ENCODE measurements around the gene STATH. TPM values are rescaled to one million over a fixed set of nuclear protein-coding genes. Genes with fewer than 3 reads are reported as not detected.
"Not testable (repeated sequence)": the region's sequence is repeated elsewhere in the genome, so short reads cannot be mapped to it uniquely, and the experiment has no call there.

The STATH gene
- total RNA-seq, 4 donors from 2014 or later, result not detected

GRCh38 chr4:70041652-70042286 lies 46.0 kb downstream of the STATH start:
- no peak for DNase-seq
- in situ Hi-C loops (cut with MboI; ENCODE audit: low pct_ligation_motif_present in 1 of 4, low pct_unique_long_range_greater_than_20kb in 1 of 4, low sequenced_read_pairs in 3 of 4) (no loop called here), intact Hi-C loops (cut with DNase I; ENCODE audit: low total_unique reads) (no loop called here)
- no peaks in the 10 kb centered on the region for H3K36me3 ChIP-seq
- H3K9me3 ChIP-seq, result no peaks in the 10 kb centered on the region
- no peak overlapping the region for H3K4me3 ChIP-seq
- H3K27me3 ChIP-seq, result no peaks in the 10 kb centered on the region
- no peak overlapping the region for H3K27ac ChIP-seq
- WGBS, 2 donors (ENCODE audit: low coverage in 1 of 2), result 85% methylated on average over 7 of the region's 7 CpGs; no CpG with 5 or more reads in 1 of the 2 donors
- TF ChIP-seq POLR2AphosphoS5 (IDR thresholded peaks at IDR 0.05) (no peak), CTCF (IDR thresholded peaks at IDR 0.05) (no peak), POLR2A (IDR thresholded peaks at IDR 0.05) (no peak), EP300 (IDR thresholded peaks at IDR 0.05; ENCODE audit: low read depth) (no peak)
- H3K4me1 ChIP-seq, result no peaks in the 10 kb centered on the region

- intact Hi-C loops (cut with DNase I; ENCODE audit: low total_unique reads); in situ Hi-C loops (cut with MboI; ENCODE audit: low pct_ligation_motif_present in 1 of 4, low pct_unique_long_range_greater_than_20kb in 1 of 4, low sequenced_read_pairs in 3 of 4); H3K27ac ChIP-seq; H3K4me3 ChIP-seq; DNase-seq; H3K36me3 ChIP-seq; H3K4me1 ChIP-seq; H3K9me3 ChIP-seq; H3K27me3 ChIP-seq: not testable (repeated sequence)
- 71 to 84% methylated on average over 4 to 6 of the region's 6 CpGs for WGBS, 2 donors (ENCODE audit: low coverage in 1 of 2)
Observed at GRCh38 chr4:70050138-70050537, 54.4 kb downstream of the STATH start, which contains the start of gene HTN1. HTN1 (plus strand) TSS chr4:70050438; CDS start chr4:70053077, 2,639 bp downstream.

Other genes with a start within 250 kb of the STATH start
- 100 to 1,000 TPM; 105 to 212 (median 147) TPM for gene SULT1B1, start 235.3 kb upstream of the STATH start, total RNA-seq
- under 1 TPM in 2 of 4 donors, not detected in 2; 0.40 to 0.95 TPM for gene SULT1E1, start 135.8 kb upstream of the STATH start, total RNA-seq
- under 1 TPM in 1 of 4 donors, not detected in 3; 0.79 TPM for gene CSN1S1, start 64.9 kb upstream of the STATH start, total RNA-seq
- not detected for gene CSN2, start 30.2 kb upstream of the STATH start, total RNA-seq
- not detected for gene HTN3, start 32.5 kb downstream of the STATH start, total RNA-seq
- not detected for gene HTN1, start 54.5 kb downstream of the STATH start, total RNA-seq
- gene PRR27, start 158.3 kb downstream of the STATH start, total RNA-seq, result not detected
- gene ODAM, start 199.8 kb downstream of the STATH start, total RNA-seq, result 1 to 10 TPM in 1 of 4 donors, under 1 TPM in 1, not detected in 2; 0.79 to 1.1 TPM
- gene FDCSP, start 230.2 kb downstream of the STATH start, total RNA-seq, result 10 to 100 TPM in 1 of 4 donors, not detected in 3; 15.4 TPM
- gene CSN3, start 246.6 kb downstream of the STATH start, total RNA-seq, result not detected

Measured in transverse colon (tissue), 4 donors.